Transverse colon (tissue), 3 donors: ENCODE results near the gene ING4.

Experiments used
- EP300 ChIP-seq: sonication (generic); formaldehyde crosslinking; IDR thresholded peaks from one replicate; pipeline ENCODE4 v1.6.1; 2017; ENCODE audit warnings: antibody characterized with exemption, low read depth
- TF ChIP-seq, protein P1 (sequence below), 5 experiments: fragments of 200-600 bp in 3 of 5; fragments of 450-650 bp in 2 of 5; sonication (generic) in 3 of 5; IDR thresholded peaks; 1 replicate in 2 of 5; 2 replicates in 3 of 5; pipeline ENCODE4 v1.5.1; 2016 to 2017; ENCODE audit warnings: antibody characterized with exemption in 5 of 5, inconsistent platforms in 3 of 5, mild to moderate bottlenecking in 2 of 5, moderate library complexity in 1 of 5

- no peak for TF ChIP-seq EP300
- TF ChIP-seq, protein P1, sequence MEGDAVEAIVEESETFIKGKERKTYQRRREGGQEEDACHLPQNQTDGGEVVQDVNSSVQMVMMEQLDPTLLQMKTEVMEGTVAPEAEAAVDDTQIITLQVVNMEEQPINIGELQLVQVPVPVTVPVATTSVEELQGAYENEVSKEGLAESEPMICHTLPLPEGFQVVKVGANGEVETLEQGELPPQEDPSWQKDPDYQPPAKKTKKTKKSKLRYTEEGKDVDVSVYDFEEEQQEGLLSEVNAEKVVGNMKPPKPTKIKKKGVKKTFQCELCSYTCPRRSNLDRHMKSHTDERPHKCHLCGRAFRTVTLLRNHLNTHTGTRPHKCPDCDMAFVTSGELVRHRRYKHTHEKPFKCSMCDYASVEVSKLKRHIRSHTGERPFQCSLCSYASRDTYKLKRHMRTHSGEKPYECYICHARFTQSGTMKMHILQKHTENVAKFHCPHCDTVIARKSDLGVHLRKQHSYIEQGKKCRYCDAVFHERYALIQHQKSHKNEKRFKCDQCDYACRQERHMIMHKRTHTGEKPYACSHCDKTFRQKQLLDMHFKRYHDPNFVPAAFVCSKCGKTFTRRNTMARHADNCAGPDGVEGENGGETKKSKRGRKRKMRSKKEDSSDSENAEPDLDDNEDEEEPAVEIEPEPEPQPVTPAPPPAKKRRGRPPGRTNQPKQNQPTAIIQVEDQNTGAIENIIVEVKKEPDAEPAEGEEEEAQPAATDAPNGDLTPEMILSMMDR (IDR thresholded peaks at IDR 0.05): no peak
Measured at GRCh38 chr12:6666211-6666610, 3.3 kb upstream of the ING4 start.
